Gastrocnemius medialis (tissue), 4 donors: ENCODE results near the gene LRP5.

Source experiments
- POLR2A ChIP-seq, 2 donors: fragments of 450-650 bp; IDR thresholded peaks; one replicate each; pipeline ENCODE4 v1.6.1; 2017; ENCODE audit warnings: antibody characterized with exemption in 2 of 2, mild to moderate bottlenecking in 2 of 2, moderate library complexity in 2 of 2
- TF ChIP-seq, protein P1 (sequence below), 5 experiments: fragments of 450-650 bp in 3 of 5; fragments of 200-600 bp in 2 of 5; sonication (generic) in 2 of 5; IDR thresholded peaks in 4 of 5; conservative IDR thresholded peaks in 1 of 5; 1 replicate in 4 of 5; 2 replicates in 1 of 5; pipeline ENCODE4 v1.5.1; 2016 to 2019; ENCODE audit warnings: antibody characterized with exemption in 5 of 5, mild to moderate bottlenecking in 3 of 5, moderate library complexity in 3 of 5

DNA sequence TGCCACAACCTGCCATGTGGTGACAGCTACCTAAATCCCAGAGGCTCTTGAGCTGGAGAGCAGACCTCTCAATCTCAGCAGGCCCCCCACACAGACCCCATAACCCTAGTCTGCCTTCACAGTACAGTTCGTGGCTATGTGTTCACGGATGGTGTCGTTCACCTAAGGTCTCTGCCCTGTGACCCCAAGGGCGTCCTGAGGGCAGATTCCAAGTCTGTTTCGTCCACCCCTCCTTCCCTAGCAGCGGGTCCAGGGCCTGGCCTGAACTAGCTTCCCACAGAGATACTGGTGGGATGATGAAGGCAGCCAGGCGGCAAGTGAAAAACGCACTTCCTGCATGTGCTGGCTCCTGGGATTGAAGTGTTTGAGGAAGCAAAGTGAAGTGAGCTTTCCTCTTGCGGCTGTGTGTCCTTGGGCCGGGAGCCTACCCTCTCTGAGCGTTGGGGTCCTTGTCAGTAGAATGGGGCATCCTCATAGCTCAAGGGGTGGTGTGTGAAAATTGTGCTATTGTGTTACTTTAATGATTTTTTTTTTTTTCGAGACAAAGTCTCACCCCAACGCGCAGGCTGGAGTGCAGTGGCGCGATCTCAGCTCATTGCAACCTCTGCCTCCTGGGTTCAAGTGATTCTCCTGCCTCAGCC is 70.1 kb downstream of the LRP5 start:
- no peak for TF ChIP-seq POLR2A (IDR thresholded peaks at IDR 0.05)
- TF ChIP-seq, protein P1, sequence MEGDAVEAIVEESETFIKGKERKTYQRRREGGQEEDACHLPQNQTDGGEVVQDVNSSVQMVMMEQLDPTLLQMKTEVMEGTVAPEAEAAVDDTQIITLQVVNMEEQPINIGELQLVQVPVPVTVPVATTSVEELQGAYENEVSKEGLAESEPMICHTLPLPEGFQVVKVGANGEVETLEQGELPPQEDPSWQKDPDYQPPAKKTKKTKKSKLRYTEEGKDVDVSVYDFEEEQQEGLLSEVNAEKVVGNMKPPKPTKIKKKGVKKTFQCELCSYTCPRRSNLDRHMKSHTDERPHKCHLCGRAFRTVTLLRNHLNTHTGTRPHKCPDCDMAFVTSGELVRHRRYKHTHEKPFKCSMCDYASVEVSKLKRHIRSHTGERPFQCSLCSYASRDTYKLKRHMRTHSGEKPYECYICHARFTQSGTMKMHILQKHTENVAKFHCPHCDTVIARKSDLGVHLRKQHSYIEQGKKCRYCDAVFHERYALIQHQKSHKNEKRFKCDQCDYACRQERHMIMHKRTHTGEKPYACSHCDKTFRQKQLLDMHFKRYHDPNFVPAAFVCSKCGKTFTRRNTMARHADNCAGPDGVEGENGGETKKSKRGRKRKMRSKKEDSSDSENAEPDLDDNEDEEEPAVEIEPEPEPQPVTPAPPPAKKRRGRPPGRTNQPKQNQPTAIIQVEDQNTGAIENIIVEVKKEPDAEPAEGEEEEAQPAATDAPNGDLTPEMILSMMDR (IDR thresholded peaks at IDR 0.05 in 4 of 5, conservative IDR thresholded peaks at IDR 0.05 in 1 of 5): no peak
